ENCODE results near the gene HJV.

DNA sequence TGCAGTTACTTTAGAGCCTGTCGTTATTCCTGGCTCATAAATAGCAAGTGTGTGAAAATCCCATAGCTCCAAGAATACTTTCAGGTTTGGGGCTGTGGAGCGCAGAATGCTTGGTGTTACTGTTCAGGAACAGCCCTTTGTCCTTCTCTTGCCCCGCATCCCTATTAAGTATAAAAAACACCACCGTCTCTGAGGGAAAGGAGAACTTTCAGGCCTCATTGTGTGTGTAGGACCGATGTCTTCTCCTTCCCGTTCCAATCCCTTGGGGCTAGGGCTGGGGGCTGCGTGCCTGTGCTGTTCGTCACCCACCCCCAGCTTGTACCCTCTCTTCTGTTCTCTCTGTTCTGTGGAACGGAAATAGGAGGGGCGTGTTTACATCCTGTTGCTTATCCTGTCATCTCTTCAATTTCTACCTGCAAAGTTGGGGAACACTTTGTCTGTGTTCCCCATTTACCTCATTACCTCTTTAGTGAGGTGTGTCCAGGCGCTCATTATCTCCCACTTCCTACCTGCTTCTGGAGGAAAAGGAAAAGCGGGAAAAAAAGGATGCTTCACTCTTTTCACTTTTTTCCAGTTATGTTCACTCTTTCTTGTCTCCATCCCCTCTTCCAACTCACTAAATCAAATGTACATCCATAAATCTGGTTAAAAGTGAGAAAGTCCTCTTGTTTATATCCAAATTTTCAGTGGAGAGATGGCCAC is 24.4 kb downstream of the HJV start:
- TF ChIP-seq, protein P1, sequence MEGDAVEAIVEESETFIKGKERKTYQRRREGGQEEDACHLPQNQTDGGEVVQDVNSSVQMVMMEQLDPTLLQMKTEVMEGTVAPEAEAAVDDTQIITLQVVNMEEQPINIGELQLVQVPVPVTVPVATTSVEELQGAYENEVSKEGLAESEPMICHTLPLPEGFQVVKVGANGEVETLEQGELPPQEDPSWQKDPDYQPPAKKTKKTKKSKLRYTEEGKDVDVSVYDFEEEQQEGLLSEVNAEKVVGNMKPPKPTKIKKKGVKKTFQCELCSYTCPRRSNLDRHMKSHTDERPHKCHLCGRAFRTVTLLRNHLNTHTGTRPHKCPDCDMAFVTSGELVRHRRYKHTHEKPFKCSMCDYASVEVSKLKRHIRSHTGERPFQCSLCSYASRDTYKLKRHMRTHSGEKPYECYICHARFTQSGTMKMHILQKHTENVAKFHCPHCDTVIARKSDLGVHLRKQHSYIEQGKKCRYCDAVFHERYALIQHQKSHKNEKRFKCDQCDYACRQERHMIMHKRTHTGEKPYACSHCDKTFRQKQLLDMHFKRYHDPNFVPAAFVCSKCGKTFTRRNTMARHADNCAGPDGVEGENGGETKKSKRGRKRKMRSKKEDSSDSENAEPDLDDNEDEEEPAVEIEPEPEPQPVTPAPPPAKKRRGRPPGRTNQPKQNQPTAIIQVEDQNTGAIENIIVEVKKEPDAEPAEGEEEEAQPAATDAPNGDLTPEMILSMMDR (IDR thresholded peaks at IDR 0.05), result no peak
- TF ChIP-seq POLR2AphosphoS5 (IDR thresholded peaks at IDR 0.05) (peak; percentile 32 to 90 (median 77)), POLR2A (IDR thresholded peaks at IDR 0.05) (peak in 1 of 4 donors; percentile 34)
